Measurements from ENCODE around the gene BYSL. TPM values are rescaled to one million over a fixed set of nuclear protein-coding genes. Genes with fewer than 3 reads are reported as not detected.
A peak's percentile ranks its signal among the peaks of the same experiment; 100 is the strongest.

BYSL gene
- total and polyA plus RNA-seq, 9 of the 15 experiments (the other 6 are each of a cell fraction or from before 2014, with no cell fraction given), result 22.2 to 92.3 (median 53.4) TPM

DNA sequence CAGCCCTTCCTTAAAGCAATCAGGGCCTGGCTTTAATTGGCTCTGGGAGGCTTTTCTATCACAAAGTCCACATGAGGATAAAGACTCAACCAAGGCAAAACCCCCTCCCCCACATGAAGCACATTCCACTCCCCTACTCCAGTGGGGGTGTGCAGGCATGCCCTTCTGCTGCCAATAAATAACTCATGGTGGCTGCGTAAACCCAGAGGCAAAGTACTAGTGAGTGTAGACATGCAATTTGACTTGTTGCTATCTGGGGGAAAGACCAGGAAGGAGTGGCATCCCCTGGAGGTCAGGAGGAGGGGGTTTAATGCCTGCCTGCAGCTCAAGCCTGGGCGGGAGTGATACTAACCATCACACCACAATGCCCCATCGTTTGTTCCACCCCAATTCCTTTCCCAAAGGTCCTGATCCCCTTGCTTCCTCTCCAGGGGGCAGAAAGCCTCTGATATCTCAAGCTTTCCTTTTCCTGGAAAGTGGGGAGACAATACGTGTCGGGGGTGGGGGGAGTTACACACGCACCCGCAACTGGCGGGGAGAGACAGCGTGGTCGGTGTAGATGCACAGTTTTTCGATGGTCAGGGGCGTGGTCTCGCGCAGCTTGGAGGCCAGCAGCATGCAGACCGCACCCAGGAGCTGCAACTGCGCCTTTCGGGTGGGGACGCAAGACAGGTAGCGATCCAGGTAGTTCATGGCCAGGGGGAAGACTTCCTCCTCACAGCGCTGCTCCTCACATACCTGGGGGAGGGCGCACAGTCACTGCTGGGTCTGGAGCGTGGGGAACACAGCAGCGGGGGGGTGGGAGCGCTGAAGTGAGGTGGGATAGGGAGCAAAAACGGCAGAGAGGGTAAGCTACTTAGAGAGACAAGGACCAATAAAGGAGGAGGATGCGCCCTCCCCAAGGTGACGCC is 18.8 kb downstream of the BYSL start (continued):
- TF ChIP-seq, protein P1, sequence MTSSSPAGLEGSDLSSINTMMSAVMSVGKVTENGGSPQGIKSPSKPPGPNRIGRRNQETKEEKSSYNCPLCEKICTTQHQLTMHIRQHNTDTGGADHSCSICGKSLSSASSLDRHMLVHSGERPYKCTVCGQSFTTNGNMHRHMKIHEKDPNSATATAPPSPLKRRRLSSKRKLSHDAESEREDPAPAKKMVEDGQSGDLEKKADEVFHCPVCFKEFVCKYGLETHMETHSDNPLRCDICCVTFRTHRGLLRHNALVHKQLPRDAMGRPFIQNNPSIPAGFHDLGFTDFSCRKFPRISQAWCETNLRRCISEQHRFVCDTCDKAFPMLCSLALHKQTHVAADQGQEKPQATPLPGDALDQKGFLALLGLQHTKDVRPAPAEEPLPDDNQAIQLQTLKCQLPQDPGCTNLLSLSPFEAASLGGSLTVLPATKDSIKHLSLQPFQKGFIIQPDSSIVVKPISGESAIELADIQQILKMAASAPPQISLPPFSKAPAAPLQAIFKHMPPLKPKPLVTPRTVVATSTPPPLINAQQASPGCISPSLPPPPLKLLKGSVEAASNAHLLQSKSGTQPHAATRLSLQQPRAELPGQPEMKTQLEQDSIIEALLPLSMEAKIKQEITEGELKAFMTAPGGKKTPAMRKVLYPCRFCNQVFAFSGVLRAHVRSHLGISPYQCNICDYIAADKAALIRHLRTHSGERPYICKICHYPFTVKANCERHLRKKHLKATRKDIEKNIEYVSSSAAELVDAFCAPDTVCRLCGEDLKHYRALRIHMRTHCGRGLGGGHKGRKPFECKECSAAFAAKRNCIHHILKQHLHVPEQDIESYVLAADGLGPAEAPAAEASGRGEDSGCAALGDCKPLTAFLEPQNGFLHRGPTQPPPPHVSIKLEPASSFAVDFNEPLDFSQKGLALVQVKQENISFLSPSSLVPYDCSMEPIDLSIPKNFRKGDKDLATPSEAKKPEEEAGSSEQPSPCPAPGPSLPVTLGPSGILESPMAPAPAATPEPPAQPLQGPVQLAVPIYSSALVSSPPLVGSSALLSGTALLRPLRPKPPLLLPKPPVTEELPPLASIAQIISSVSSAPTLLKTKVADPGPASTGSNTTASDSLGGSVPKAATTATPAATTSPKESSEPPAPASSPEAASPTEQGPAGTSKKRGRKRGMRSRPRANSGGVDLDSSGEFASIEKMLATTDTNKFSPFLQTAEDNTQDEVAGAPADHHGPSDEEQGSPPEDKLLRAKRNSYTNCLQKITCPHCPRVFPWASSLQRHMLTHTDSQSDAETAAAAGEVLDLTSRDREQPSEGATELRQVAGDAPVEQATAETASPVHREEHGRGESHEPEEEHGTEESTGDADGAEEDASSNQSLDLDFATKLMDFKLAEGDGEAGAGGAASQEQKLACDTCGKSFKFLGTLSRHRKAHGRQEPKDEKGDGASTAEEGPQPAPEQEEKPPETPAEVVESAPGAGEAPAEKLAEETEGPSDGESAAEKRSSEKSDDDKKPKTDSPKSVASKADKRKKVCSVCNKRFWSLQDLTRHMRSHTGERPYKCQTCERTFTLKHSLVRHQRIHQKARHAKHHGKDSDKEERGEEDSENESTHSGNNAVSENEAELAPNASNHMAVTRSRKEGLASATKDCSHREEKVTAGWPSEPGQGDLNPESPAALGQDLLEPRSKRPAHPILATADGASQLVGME (CRISPR knock-in tag; IDR thresholded peaks at IDR 0.05), result no peak
- TF ChIP-seq, protein P2, sequence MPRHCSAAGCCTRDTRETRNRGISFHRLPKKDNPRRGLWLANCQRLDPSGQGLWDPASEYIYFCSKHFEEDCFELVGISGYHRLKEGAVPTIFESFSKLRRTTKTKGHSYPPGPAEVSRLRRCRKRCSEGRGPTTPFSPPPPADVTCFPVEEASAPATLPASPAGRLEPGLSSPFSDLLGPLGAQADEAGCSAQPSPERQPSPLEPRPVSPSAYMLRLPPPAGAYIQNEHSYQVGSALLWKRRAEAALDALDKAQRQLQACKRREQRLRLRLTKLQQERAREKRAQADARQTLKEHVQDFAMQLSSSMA (CRISPR knock-in tag; IDR thresholded peaks at IDR 0.05), result 0 out of 2 replicates have a peak, but pooled peaks have one; percentile 32
- no peak for TF ChIP-seq RBM39 (optimal IDR thresholded peaks at IDR 0.05; ENCODE audit: low read depth, low read length)
- no peak; the same call in 1 of the 2 replicates for TF ChIP-seq SMARCA4 (IDR thresholded peaks at IDR 0.05)
- no peak for TF ChIP-seq CBFA2T3 (IDR thresholded peaks at IDR 0.05)
- no peak; the same call in 1 of the 2 replicates for TF ChIP-seq ELF4 (CRISPR knock-in tag; IDR thresholded peaks at IDR 0.05)
- 0 out of 2 replicates have a peak, but pooled peaks have one; percentile 17 for TF ChIP-seq PHB2 (IDR thresholded peaks at IDR 0.05; ENCODE audit: low read depth)
- TF ChIP-seq RB1 (IDR thresholded peaks at IDR 0.05; ENCODE audit: low read depth), result peak; percentile 44; the same call in 1 of the 2 replicates
- no peak for TF ChIP-seq LEF1 (IDR thresholded peaks at IDR 0.05)
- no peak for TF ChIP-seq ZNF140 (CRISPR knock-in tag; IDR thresholded peaks at IDR 0.05)
- TF ChIP-seq RFX1 (IDR thresholded peaks at IDR 0.05), result no peak
- TF ChIP-seq KLF6 (CRISPR knock-in tag; IDR thresholded peaks at IDR 0.05; ENCODE audit: borderline replicate concordance), result no peak
- no peak for TF ChIP-seq ZNF124 (CRISPR knock-in tag; IDR thresholded peaks at IDR 0.05)
- peak; percentile 50 for TF ChIP-seq L3MBTL2 (IDR thresholded peaks at IDR 0.05)
- TF ChIP-seq, protein P3, sequence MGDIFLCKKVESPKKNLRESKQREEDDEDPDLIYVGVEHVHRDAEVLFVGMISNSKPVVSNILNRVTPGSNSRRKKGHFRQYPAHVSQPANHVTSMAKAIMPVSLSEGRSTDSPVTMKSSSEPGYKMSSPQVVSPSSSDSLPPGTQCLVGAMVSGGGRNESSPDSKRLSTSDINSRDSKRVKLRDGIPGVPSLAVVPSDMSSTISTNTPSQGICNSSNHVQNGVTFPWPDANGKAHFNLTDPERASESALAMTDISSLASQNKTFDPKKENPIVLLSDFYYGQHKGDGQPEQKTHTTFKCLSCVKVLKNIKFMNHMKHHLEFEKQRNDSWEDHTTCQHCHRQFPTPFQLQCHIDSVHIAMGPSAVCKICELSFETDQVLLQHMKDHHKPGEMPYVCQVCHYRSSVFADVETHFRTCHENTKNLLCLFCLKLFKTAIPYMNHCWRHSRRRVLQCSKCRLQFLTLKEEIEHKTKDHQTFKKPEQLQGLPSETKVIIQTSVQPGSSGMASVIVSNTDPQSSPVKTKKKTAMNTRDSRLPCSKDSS (IDR thresholded peaks at IDR 0.05; ENCODE audit: low read depth, partially characterized antibody), result no peak
- no peak for TF ChIP-seq ARID1B (IDR thresholded peaks at IDR 0.05)
- TF ChIP-seq TSC22D4 (tag; IDR thresholded peaks at IDR 0.05), result no peak
- no peak for TF ChIP-seq ZBTB34 (CRISPR knock-in tag; IDR thresholded peaks at IDR 0.05)
- no peak for TF ChIP-seq TCF7L2 (IDR thresholded peaks at IDR 0.05; ENCODE audit: low read depth, low read length)
- TF ChIP-seq SUPT5H (IDR thresholded peaks at IDR 0.05), result peak; percentile 41; the same call in 1 of the 2 replicates
- TF ChIP-seq MAFG (tag; conservative IDR thresholded peaks at IDR 0.05), result no peak
